OCI-LY7 (cell line): Measurements from ENCODE around the gene TBC1D9B. TPM values are rescaled to one million over a fixed set of nuclear protein-coding genes. Genes with fewer than 3 reads are reported as not detected.

ENCODE experiments used
- BruUV-seq: library from RNA; stranded (reverse); fragments of 400-500 nt; replicated peaks from 2 replicates; lab custom pipeline; 2021; lab: Mats Ljungman, UMichigan
- CTCF ChIA-PET: fragments of 300-600 bp; sonication (Branson Sonifier 250); formaldehyde crosslinking; loops from one replicate; lab custom pipeline; 2022; ENCODE audit warnings: antibody characterized with exemption; ENCODE audit not compliant: unreplicated experiment; lab: Charles Lee
- POLR2A ChIA-PET: fragments of 300-600 bp; sonication (Branson Sonifier 250); formaldehyde crosslinking; loops from one replicate; lab custom pipeline; 2022; ENCODE audit warnings: antibody characterized with exemption; lab: Charles Lee
- DNase-seq: peaks from one replicate; pipeline ENCODE4 v3.0.0-alpha.2; 2015; ENCODE audit warnings: low spot score
- H2AFZ ChIP-seq: fragments of 200-600 bp; sonication (generic), shearing (Covaris generic); 2 replicates; pipeline ENCODE4 v1.6.1; 2014; ENCODE audit warnings: mild to moderate bottlenecking, antibody characterized with exemption, low read length, moderate library complexity
- H3K27ac ChIP-seq: fragments of 200-600 bp; sonication (generic); 2 replicates; pipeline ENCODE4 v1.5.1; 2014; ENCODE audit warnings: mixed run types, low read depth, mild to moderate bottlenecking, moderate library complexity, low read length, inconsistent platforms; ENCODE audit not compliant: poor library complexity, severe bottlenecking
- H3K36me3 ChIP-seq: fragments of 200-600 bp; sonication (generic); 2 replicates; pipeline ENCODE4 v1.6.1; 2014; ENCODE audit warnings: mild to moderate bottlenecking, antibody characterized with exemption, low read length, moderate library complexity, mixed read lengths; ENCODE audit not compliant: insufficient read depth
- H3K4me1 ChIP-seq: fragments of 200-600 bp; sonication (generic); 2 replicates; pipeline ENCODE4 v1.5.1; 2014; ENCODE audit warnings: mild to moderate bottlenecking, low read length; ENCODE audit not compliant: insufficient read depth, poor library complexity, severe bottlenecking
- H3K4me2 ChIP-seq: fragments of 200-600 bp; sonication (generic); 2 replicates; pipeline ENCODE4 v1.6.1; 2014; ENCODE audit warnings: mild to moderate bottlenecking, low read length
- H3K4me3 ChIP-seq: fragments of 200-600 bp; sonication (generic); 2 replicates; pipeline ENCODE4 v1.5.1; 2014; ENCODE audit warnings: mild to moderate bottlenecking, low read depth, low read length; ENCODE audit not compliant: poor library complexity, severe bottlenecking
- H3K79me2 ChIP-seq: fragments of 200-600 bp; sonication (generic); 2 replicates; pipeline ENCODE4 v1.6.1; 2016; ENCODE audit warnings: low read depth, mild to moderate bottlenecking, low read length, moderate library complexity, mixed read lengths; ENCODE audit not compliant: insufficient read depth
- H3K9me2 ChIP-seq: fragments of 200-600 bp; sonication (generic); 2 replicates; pipeline ENCODE4 v1.6.1; 2016; ENCODE audit warnings: mild to moderate bottlenecking, low read length, mixed read lengths; ENCODE audit not compliant: insufficient read depth
- H3K9me3 ChIP-seq: fragments of 200-600 bp; sonication (generic); 2 replicates; pipeline ENCODE4 v1.6.1; 2014; ENCODE audit warnings: mild to moderate bottlenecking, mixed run types, low read length, mixed read lengths
- H4K20me1 ChIP-seq: fragments of 200-600 bp; sonication (generic); 2 replicates; pipeline ENCODE4 v1.6.1; 2014; ENCODE audit warnings: mild to moderate bottlenecking, antibody characterized with exemption, low read length, moderate library complexity, mixed read lengths; ENCODE audit not compliant: insufficient read depth
- CTCF ChIP-seq: fragments of 200-600 bp; sonication (generic); conservative IDR thresholded peaks from 2 replicates; pipeline ENCODE4 v1.5.1; 2014; ENCODE audit warnings: mild to moderate bottlenecking, antibody characterized with exemption, low read length, moderate library complexity, mixed read lengths
- EZH2phosphoT487 ChIP-seq: fragments of 200-600 bp; sonication (generic); IDR thresholded peaks from 2 replicates; pipeline ENCODE4 v1.6.1; 2018; ENCODE audit warnings: low read depth, borderline replicate concordance, mild to moderate bottlenecking, mixed run types, antibody characterized with exemption, low read length, moderate library complexity, mixed read lengths
- intact Hi-C: fragments of 100-400 bp; cut with micrococcal nuclease; formaldehyde crosslinking; loops from one replicate; pipeline ENCODE4 v1.10.0; 2022; ENCODE audit not compliant: unreplicated experiment
- total RNA-seq, 2 experiments: library from RNA; depleted of rRNA in 1 of 2; stranded (reverse); fragments of >200 nt in 1 of 2; shearing (Covaris generic) in 1 of 2; gene quantifications; 2 replicates each; pipeline ENCODE4 v1.2.3, GENCODE V29; 2014 to 2022

Gene TBC1D9B
- total RNA-seq, 2 experiments from 2014 or later, result 52.2 to 106 TPM

GRCh38 chr5:179830818-179831468 is 76.8 kb downstream of the TBC1D9B start:
- Histone ChIP-seq H4K20me1 (no peaks in the 10 kb centered on the region), H3K4me3 (no peak overlapping the region), H2AFZ (no peak overlapping the region), H3K79me2 (no peaks in the 10 kb centered on the region), H3K27ac (no peak overlapping the region), H3K9me2 (no peaks in the 10 kb centered on the region), H3K9me3 (no peaks in the 10 kb centered on the region), H3K36me3 (peaks cover 84% of the 10 kb centered on the region), H3K4me2 (no peak overlapping the region), H3K4me1 (no peaks in the 10 kb centered on the region)
- POLR2A ChIA-PET, result no interaction called here
- no peak for TF ChIP-seq CTCF
- no peak for TF ChIP-seq EZH2phosphoT487
- no TSS peak for BruUV-seq
- intact Hi-C loops, result no loop called here
- no peak for DNase-seq
- CTCF ChIA-PET, result no interaction called here

- no peaks in the 10 kb centered on the region for H3K9me2 ChIP-seq
- H3K4me2 ChIP-seq, result no peak overlapping the region
- TF ChIP-seq EZH2phosphoT487, result no peak
- TF ChIP-seq CTCF, result no peak
- intact Hi-C loops, result loop anchor here (10.0 kb wide), 1 partner anchor 665 kb away; the partner anchor contains the start of gene CNOT6
- H4K20me1 ChIP-seq, result no peaks in the 10 kb centered on the region
- POLR2A ChIA-PET, result no interaction called here
- H3K4me3 ChIP-seq, result no peak overlapping the region
- no TSS peak for BruUV-seq
- H3K4me1 ChIP-seq, result no peaks in the 10 kb centered on the region
- H3K9me3 ChIP-seq, result no peaks in the 10 kb centered on the region
- H3K36me3 ChIP-seq, result peaks cover 88% of the 10 kb centered on the region
- CTCF ChIA-PET, result interaction anchor here (0.5 kb wide), 1 partner anchor 202 kb away, joined by 4 read pairs; no protein-coding TSS in a partner anchor
- no peak for DNase-seq
- H2AFZ ChIP-seq, result no peak overlapping the region
- H3K27ac ChIP-seq, result no peak overlapping the region
- H3K79me2 ChIP-seq, result no peaks in the 10 kb centered on the region
These were observed 77.8 kb downstream of the TBC1D9B start for GRCh38 chr5:179829732-179830435.
